ENCODE measurements around the gene INCENP.

Gene INCENP

DNA sequence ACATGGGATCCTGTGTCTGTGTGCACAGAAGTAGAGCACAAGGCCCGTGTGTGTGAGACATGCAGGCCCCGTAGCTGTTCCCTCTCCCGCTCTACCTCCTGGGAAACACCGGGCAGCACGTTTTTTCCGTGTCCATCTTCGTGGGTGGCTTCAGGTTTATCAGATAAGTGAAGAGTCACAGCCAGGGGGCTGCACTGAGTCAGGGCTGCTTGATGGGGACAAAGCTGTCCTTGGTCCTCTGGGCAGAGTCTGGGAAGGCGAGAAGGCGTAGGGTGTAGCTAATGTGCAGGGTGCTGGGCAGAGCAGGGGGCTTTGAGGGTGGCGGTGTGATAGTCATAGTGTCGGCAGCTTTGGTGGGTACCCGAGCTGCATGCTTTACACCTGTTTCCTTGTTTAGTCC lies 23.7 kb downstream of the INCENP start:
- Histone ChIP-seq H2AFZ (ENCODE audit: low read depth, low read length, severe bottlenecking) (no peak overlapping the region), H3K79me2 (ENCODE audit: insufficient read depth, low read length) (no peaks in the 10 kb centered on the region), H4K20me1 (ENCODE audit: low read depth, low read length) (no peaks in the 10 kb centered on the region), H3K9ac (ENCODE audit: low read length) (no peak overlapping the region), H3K9me3 (ENCODE audit: insufficient read depth, low read length) (no peaks in the 10 kb centered on the region), H3F3A (ENCODE audit: insufficient read depth) (no peaks in the 10 kb centered on the region), H3K4me3 (ENCODE audit: insufficient read depth, low read length, poor library complexity, severe bottlenecking) (no peak overlapping the region), H3K4me2 (ENCODE audit: low read depth, low read length, poor library complexity, severe bottlenecking) (no peak overlapping the region), H3K9me2 (replicated peaks; ENCODE audit: insufficient read depth, low read length) (no peaks in the 10 kb centered on the region), H3K27ac (ENCODE audit: low read depth, low read length) (no peak overlapping the region), H3K36me3 (ENCODE audit: low read length) (peaks cover 17% of the 10 kb centered on the region; the same call in 1 of the 2 replicates), H3K27me3 (ENCODE audit: low read length) (no peaks in the 10 kb centered on the region)
- TF ChIP-seq, protein P1, sequence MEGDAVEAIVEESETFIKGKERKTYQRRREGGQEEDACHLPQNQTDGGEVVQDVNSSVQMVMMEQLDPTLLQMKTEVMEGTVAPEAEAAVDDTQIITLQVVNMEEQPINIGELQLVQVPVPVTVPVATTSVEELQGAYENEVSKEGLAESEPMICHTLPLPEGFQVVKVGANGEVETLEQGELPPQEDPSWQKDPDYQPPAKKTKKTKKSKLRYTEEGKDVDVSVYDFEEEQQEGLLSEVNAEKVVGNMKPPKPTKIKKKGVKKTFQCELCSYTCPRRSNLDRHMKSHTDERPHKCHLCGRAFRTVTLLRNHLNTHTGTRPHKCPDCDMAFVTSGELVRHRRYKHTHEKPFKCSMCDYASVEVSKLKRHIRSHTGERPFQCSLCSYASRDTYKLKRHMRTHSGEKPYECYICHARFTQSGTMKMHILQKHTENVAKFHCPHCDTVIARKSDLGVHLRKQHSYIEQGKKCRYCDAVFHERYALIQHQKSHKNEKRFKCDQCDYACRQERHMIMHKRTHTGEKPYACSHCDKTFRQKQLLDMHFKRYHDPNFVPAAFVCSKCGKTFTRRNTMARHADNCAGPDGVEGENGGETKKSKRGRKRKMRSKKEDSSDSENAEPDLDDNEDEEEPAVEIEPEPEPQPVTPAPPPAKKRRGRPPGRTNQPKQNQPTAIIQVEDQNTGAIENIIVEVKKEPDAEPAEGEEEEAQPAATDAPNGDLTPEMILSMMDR (IDR thresholded peaks at IDR 0.05; ENCODE audit: insufficient read depth, low read length, poor library complexity, severe bottlenecking), result no peak
- no peak for TF ChIP-seq EZH2phosphoT487 (conservative IDR thresholded peaks at IDR 0.05; ENCODE audit: low read length)

- H3K27ac ChIP-seq (ENCODE audit: low read depth, low read length), result no peak overlapping the region
Measured at GRCh38 chr11:62148271-62148980, 24.6 kb downstream of the INCENP start.

DNA sequence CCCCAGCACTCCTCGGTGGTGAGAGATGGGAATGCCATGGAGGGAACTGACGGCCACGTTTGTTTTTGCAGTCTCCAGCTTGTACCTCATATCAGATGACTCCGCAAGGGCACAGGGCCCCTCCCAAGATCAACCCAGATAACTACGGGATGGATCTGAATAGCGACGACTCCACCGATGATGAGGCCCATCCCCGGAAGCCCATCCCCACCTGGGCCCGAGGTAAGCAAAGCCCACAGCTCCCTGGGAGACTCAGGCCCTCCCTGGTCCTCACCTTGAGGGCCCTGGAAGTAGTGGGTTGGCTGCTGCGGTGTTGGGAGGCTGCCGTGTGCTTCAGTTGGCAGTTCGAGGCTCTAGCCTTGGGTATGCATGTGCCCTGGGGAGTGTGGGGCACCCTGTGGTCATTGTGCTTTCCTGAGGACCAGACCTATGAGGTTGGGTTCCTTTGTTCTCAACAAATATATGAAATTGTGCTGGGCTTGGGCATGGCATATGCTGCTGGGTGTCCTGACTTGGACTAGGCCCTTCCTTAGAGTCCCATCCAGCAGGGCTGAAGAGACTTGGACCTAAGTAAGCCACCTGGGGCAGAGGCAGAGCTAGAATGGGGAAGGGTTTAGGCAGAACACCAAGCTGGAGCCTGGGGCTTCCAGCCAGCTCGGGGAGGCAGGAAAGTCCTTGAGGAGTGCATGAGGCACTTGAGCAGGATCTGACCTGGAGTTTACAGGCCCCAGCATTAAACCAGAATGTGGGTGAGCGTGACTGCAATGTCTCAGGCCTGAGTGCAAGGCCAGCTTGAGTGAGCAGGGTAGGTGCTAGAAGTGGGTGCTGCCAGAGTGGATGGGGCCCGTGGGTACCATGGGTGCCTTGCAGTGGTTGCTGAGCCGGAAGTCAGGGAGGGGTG lies 26.4 kb downstream of the INCENP start:
- H3F3A ChIP-seq (ENCODE audit: insufficient read depth), result peaks cover 13% of the 10 kb centered on the region; the same call in 1 of the 2 replicates
- H3K27ac ChIP-seq (ENCODE audit: low read depth, low read length), result no peak overlapping the region
- H3K4me2 ChIP-seq (ENCODE audit: low read depth, low read length, poor library complexity, severe bottlenecking), result no peak overlapping the region
- H3K36me3 ChIP-seq (ENCODE audit: low read length), result peaks cover 33% of the 10 kb centered on the region; the same call in 1 of the 2 replicates
- no peak overlapping the region for H3K4me3 ChIP-seq (ENCODE audit: insufficient read depth, low read length, poor library complexity, severe bottlenecking)
- H3K9ac ChIP-seq (ENCODE audit: low read length), result no peak overlapping the region
- H2AFZ ChIP-seq (ENCODE audit: low read depth, low read length, severe bottlenecking), result no peak overlapping the region
- no peaks in the 10 kb centered on the region for H4K20me1 ChIP-seq (ENCODE audit: low read depth, low read length)
- H3K9me2 ChIP-seq (replicated peaks; ENCODE audit: insufficient read depth, low read length), result no peaks in the 10 kb centered on the region
- no peaks in the 10 kb centered on the region for H3K9me3 ChIP-seq (ENCODE audit: insufficient read depth, low read length)
- no peak for TF ChIP-seq EZH2phosphoT487 (conservative IDR thresholded peaks at IDR 0.05; ENCODE audit: low read length)
- TF ChIP-seq, protein P1 (IDR thresholded peaks at IDR 0.05; ENCODE audit: insufficient read depth, low read length, poor library complexity, severe bottlenecking), result no peak
- H3K79me2 ChIP-seq (ENCODE audit: insufficient read depth, low read length), result no peaks in the 10 kb centered on the region
- H3K27me3 ChIP-seq (ENCODE audit: low read length), result no peaks in the 10 kb centered on the region

More at GRCh38 chr11:62148271-62148980, 24.6 kb downstream of the INCENP start:
- no peak overlapping the region for H2AFZ ChIP-seq (ENCODE audit: low read depth, low read length, severe bottlenecking)
- no peaks in the 10 kb centered on the region for H3K9me2 ChIP-seq (replicated peaks; ENCODE audit: insufficient read depth, low read length)
- H4K20me1 ChIP-seq (ENCODE audit: low read depth, low read length), result no peaks in the 10 kb centered on the region
- H3K4me2 ChIP-seq (ENCODE audit: low read depth, low read length, poor library complexity, severe bottlenecking), result no peak overlapping the region
- H3K36me3 ChIP-seq (ENCODE audit: low read length), result peaks cover 23% of the 10 kb centered on the region; the same call in 1 of the 2 replicates
- no peak for TF ChIP-seq EZH2phosphoT487 (conservative IDR thresholded peaks at IDR 0.05; ENCODE audit: low read length)
- TF ChIP-seq, protein P1 (IDR thresholded peaks at IDR 0.05; ENCODE audit: insufficient read depth, low read length, poor library complexity, severe bottlenecking), result no peak
- no peak overlapping the region for H3K9ac ChIP-seq (ENCODE audit: low read length)
- H3K9me3 ChIP-seq (ENCODE audit: insufficient read depth, low read length), result no peaks in the 10 kb centered on the region
- H3F3A ChIP-seq (ENCODE audit: insufficient read depth), result peaks cover 4% of the 10 kb centered on the region; the same call in 1 of the 2 replicates
- H3K27me3 ChIP-seq (ENCODE audit: low read length), result no peaks in the 10 kb centered on the region
- H3K4me3 ChIP-seq (ENCODE audit: insufficient read depth, low read length, poor library complexity, severe bottlenecking), result no peak overlapping the region
- H3K79me2 ChIP-seq (ENCODE audit: insufficient read depth, low read length), result no peaks in the 10 kb centered on the region
